ENCODE results near the gene CHD1L. TPM values are rescaled to one million over a fixed set of nuclear protein-coding genes. Genes with fewer than 3 reads are reported as not detected.
"Not testable (repeated sequence)": the region's sequence is repeated elsewhere in the genome, so short reads cannot be mapped to it uniquely, and the experiment has no call there.

The CHD1L gene
- total and polyA plus RNA-seq, 2 donors from 2014 or later, result 15.2 to 27.7 TPM

GRCh38 chr1:147297438-147297837 lies 55.0 kb downstream of the CHD1L start:
- H3K36me3 ChIP-seq (ENCODE audit: control insufficient read depth in 2 of 3, insufficient read depth in 3 of 3, low read length in 3 of 3), result peaks cover 8 to 18% (median 15%) of the 10 kb centered on the region in 3 donors
- no peak for TF ChIP-seq CTCF (IDR thresholded peaks at IDR 0.05; ENCODE audit: borderline replicate concordance, extremely low read depth, insufficient read depth)
- H3K27me3 ChIP-seq (ENCODE audit: control insufficient read depth, insufficient read depth, low read length), result no peaks in the 10 kb centered on the region
- intact Hi-C loops (cut with DNase I), result no loop called here
- DNase-seq (no peak), FAIRE-seq (no peak)
- no peak overlapping the region for H3K9ac ChIP-seq (ENCODE audit: low read length in 3 of 3)
- no peak overlapping the region for H3K4me3 ChIP-seq (ENCODE audit: low read length in 3 of 3)
- peaks cover 0 to 7% (median 0%) of the 10 kb centered on the region in 3 donors for H3K9me3 ChIP-seq (ENCODE audit: control insufficient read depth in 2 of 3, insufficient read depth in 1 of 3, low read length in 3 of 3)
- H3K27ac ChIP-seq (ENCODE audit: low read depth in 2 of 2, low read length in 2 of 2), result no peak overlapping the region
- no peaks in the 10 kb centered on the region for H3K4me1 ChIP-seq (ENCODE audit: control insufficient read depth in 2 of 3, insufficient read depth in 2 of 3, low read depth in 1 of 3, low read length in 3 of 3)

GRCh38 chr1:147305803-147306202 lies 63.3 kb downstream of the CHD1L start:
- H3K27me3 ChIP-seq (ENCODE audit: control insufficient read depth, insufficient read depth, low read length); H3K9ac ChIP-seq (ENCODE audit: low read length in 3 of 3); intact Hi-C loops (cut with DNase I); DNase-seq; H3K4me1 ChIP-seq (ENCODE audit: control insufficient read depth in 2 of 3, insufficient read depth in 2 of 3, low read depth in 1 of 3, low read length in 3 of 3); H3K4me3 ChIP-seq (ENCODE audit: low read length in 3 of 3); H3K27ac ChIP-seq (ENCODE audit: low read depth in 2 of 2, low read length in 2 of 2); FAIRE-seq; H3K36me3 ChIP-seq (ENCODE audit: control insufficient read depth in 2 of 3, insufficient read depth in 3 of 3, low read length in 3 of 3): not testable (repeated sequence)
- H3K9me3 ChIP-seq (ENCODE audit: control insufficient read depth in 2 of 3, insufficient read depth in 1 of 3, low read length in 3 of 3), result peaks cover 0 to 47% (median 4%) of the 10 kb centered on the region in 3 donors

GRCh38 chr1:147316968-147317367 lies 74.5 kb downstream of the CHD1L start:
- Histone ChIP-seq H3K27ac (ENCODE audit: low read depth in 2 of 2, low read length in 2 of 2) (no peak overlapping the region), H3K27me3 (ENCODE audit: control insufficient read depth, insufficient read depth, low read length) (no peaks in the 10 kb centered on the region), H3K4me1 (ENCODE audit: control insufficient read depth in 2 of 3, insufficient read depth in 2 of 3, low read depth in 1 of 3, low read length in 3 of 3) (no peaks in the 10 kb centered on the region), H3K9me3 (ENCODE audit: control insufficient read depth in 2 of 3, insufficient read depth in 1 of 3, low read length in 3 of 3) (peaks cover 0 to 3% (median 0%) of the 10 kb centered on the region in 3 donors), H3K36me3 (ENCODE audit: control insufficient read depth in 2 of 3, insufficient read depth in 3 of 3, low read length in 3 of 3) (no peaks in the 10 kb centered on the region), H3K9ac (ENCODE audit: low read length in 3 of 3) (no peak overlapping the region), H3K4me3 (ENCODE audit: low read length in 3 of 3) (no peak overlapping the region)
- intact Hi-C loops (cut with DNase I), result no loop called here
- DNase-seq (no peak), FAIRE-seq (no peak)
- TF ChIP-seq CTCF (IDR thresholded peaks at IDR 0.05; ENCODE audit: borderline replicate concordance, extremely low read depth, insufficient read depth), result no peak

- H3K27ac ChIP-seq (ENCODE audit: low read depth in 2 of 2, low read length in 2 of 2); H3K9ac ChIP-seq (ENCODE audit: low read length in 3 of 3); DNase-seq; intact Hi-C loops (cut with DNase I); FAIRE-seq; H3K9me3 ChIP-seq (ENCODE audit: control insufficient read depth in 2 of 3, insufficient read depth in 1 of 3, low read length in 3 of 3); H3K4me3 ChIP-seq (ENCODE audit: low read length in 3 of 3); H3K27me3 ChIP-seq (ENCODE audit: control insufficient read depth, insufficient read depth, low read length); H3K36me3 ChIP-seq (ENCODE audit: control insufficient read depth in 2 of 3, insufficient read depth in 3 of 3, low read length in 3 of 3); H3K4me1 ChIP-seq (ENCODE audit: control insufficient read depth in 2 of 3, insufficient read depth in 2 of 3, low read depth in 1 of 3, low read length in 3 of 3): not testable (repeated sequence)
These were observed 84.6 kb downstream of the CHD1L start for GRCh38 chr1:147326933-147327687.
